Endothelial cell (in vitro differentiated cells): ENCODE measurements around the gene TCN2. TPM values are rescaled to one million over a fixed set of nuclear protein-coding genes. Genes with fewer than 3 reads are reported as not detected.
A peak's percentile ranks its signal among the peaks of the same experiment; 100 is the strongest.

Experiments
- DNase-seq: peaks from one replicate; pipeline ENCODE4 v3.0.0; 2021; ENCODE audit warnings: low spot score
- H3K27ac Mint-ChIP-seq: one replicate; pipeline ENCODE4 v1.8.0; 2021; ENCODE audit warnings: mixed read lengths, inconsistent platforms; ENCODE audit not compliant: unreplicated experiment
- H3K27me3 Mint-ChIP-seq: one replicate; pipeline ENCODE4 v1.8.0; 2021; ENCODE audit warnings: mild to moderate bottlenecking, moderate library complexity, mixed read lengths, inconsistent platforms; ENCODE audit not compliant: unreplicated experiment
- H3K36me3 Mint-ChIP-seq: one replicate; pipeline ENCODE4 v1.8.0; 2021; ENCODE audit warnings: mild to moderate bottlenecking, low read depth, mixed read lengths, inconsistent platforms; ENCODE audit not compliant: unreplicated experiment
- H3K4me1 Mint-ChIP-seq: one replicate; pipeline ENCODE4 v1.8.0; 2021; ENCODE audit warnings: mild to moderate bottlenecking, mixed read lengths, inconsistent platforms; ENCODE audit not compliant: unreplicated experiment
- H3K4me3 Mint-ChIP-seq: one replicate; pipeline ENCODE4 v1.8.0; 2021; ENCODE audit warnings: mild to moderate bottlenecking, mixed read lengths, inconsistent platforms; ENCODE audit not compliant: unreplicated experiment
- H3K9me3 Mint-ChIP-seq: one replicate; pipeline ENCODE4 v1.8.0; 2021; ENCODE audit warnings: mixed read lengths, inconsistent platforms; ENCODE audit not compliant: unreplicated experiment
- CTCF ChIP-seq: fragments of 200-600 bp; sonication (generic); IDR thresholded peaks from one replicate; pipeline ENCODE4 v1.5.0; 2021; ENCODE audit warnings: antibody characterized with exemption; ENCODE audit not compliant: unreplicated experiment
- total RNA-seq: library from RNA; stranded (reverse); fragmentation: NEBNext Ultra II Directional; extraction: Animal tissue kit (Norgen Biotek cat#: 25700); gene quantifications from one replicate; pipeline ENCODE4 v1.2.1, GENCODE V29; 2021; ENCODE audit not compliant: unreplicated experiment

Gene TCN2
- total RNA-seq, 1 donor from 2014 or later = 59.5 TPM

GRCh38 chr22:30574095-30574981, 32.6 kb upstream of the TCN2 start, which contains the start of gene GAL3ST1:
GAL3ST1 (minus strand) TSS chr22:30574665; CDS start chr22:30557392, 17,273 bp downstream.
- no peak for DNase-seq

GRCh38 chr22:30574997-30575671, 31.8 kb upstream of the TCN2 start:
- H3K27me3 Mint-ChIP-seq = peaks cover 9% of the 10 kb centered on the region
- no peaks in the 10 kb centered on the region for H3K9me3 Mint-ChIP-seq
- no peak for TF ChIP-seq CTCF
- no peak overlapping the region for H3K27ac Mint-ChIP-seq
- no peak for DNase-seq
- peak overlapping the region; percentile 86 for H3K4me3 Mint-ChIP-seq
- H3K4me1 Mint-ChIP-seq = peaks cover 2% of the 10 kb centered on the region
- peaks cover 24% of the 10 kb centered on the region for H3K36me3 Mint-ChIP-seq

More at GRCh38 chr22:30574095-30574981, 32.6 kb upstream of the TCN2 start, which contains the start of gene GAL3ST1:
- Mint-ChIP-seq H3K4me3 (peak within 1 kb of the TSS; percentile 86), H3K4me1 (peaks cover 2% of the 10 kb centered on the region), H3K36me3 (peaks cover 18% of the 10 kb centered on the region), H3K27ac (no peak within 1 kb of the TSS), H3K27me3 (peaks cover 9% of the 10 kb centered on the region), H3K9me3 (no peaks in the 10 kb centered on the region)
- TF ChIP-seq CTCF = no peak

GRCh38 chr22:30575859-30576258, 31.1 kb upstream of the TCN2 start:
- Mint-ChIP-seq H3K36me3 (peaks cover 30% of the 10 kb centered on the region), H3K27ac (no peak overlapping the region), H3K9me3 (no peaks in the 10 kb centered on the region), H3K4me3 (no peak overlapping the region), H3K27me3 (peaks cover 9% of the 10 kb centered on the region), H3K4me1 (peaks cover 2% of the 10 kb centered on the region)
- DNase-seq = no peak
- no peak for TF ChIP-seq CTCF

GRCh38 chr22:30578481-30578880, 28.5 kb upstream of the TCN2 start:
- H3K27me3 Mint-ChIP-seq = peaks cover 8% of the 10 kb centered on the region
- H3K27ac Mint-ChIP-seq = no peak overlapping the region
- peak overlapping the region; percentile 37 for H3K4me3 Mint-ChIP-seq
- H3K36me3 Mint-ChIP-seq = peaks cover 30% of the 10 kb centered on the region
- peaks cover 14% of the 10 kb centered on the region for H3K4me1 Mint-ChIP-seq
- H3K9me3 Mint-ChIP-seq = no peaks in the 10 kb centered on the region
- TF ChIP-seq CTCF = no peak
- DNase-seq = no peak

GRCh38 chr22:30580896-30581295, 26.1 kb upstream of the TCN2 start:
- Mint-ChIP-seq H3K27me3 (peaks cover 3% of the 10 kb centered on the region), H3K9me3 (no peaks in the 10 kb centered on the region), H3K4me1 (peaks cover 19% of the 10 kb centered on the region), H3K27ac (no peak overlapping the region), H3K4me3 (no peak overlapping the region), H3K36me3 (peaks cover 36% of the 10 kb centered on the region)
- TF ChIP-seq CTCF = no peak
- no peak for DNase-seq
